Inflammatory macrophage treated with lipopolysaccharide for 1 hour (primary cell): ENCODE results near the gene SNX14.
"Not testable (repeated sequence)": the region's sequence is repeated elsewhere in the genome, so short reads cannot be mapped to it uniquely, and the experiment has no call there.

Source experiments
- DNase-seq, 2 donors: peaks; one replicate each; pipeline ENCODE4 v3.0.0-alpha.2; 2020 to 2022

The SNX14 gene, protein sequence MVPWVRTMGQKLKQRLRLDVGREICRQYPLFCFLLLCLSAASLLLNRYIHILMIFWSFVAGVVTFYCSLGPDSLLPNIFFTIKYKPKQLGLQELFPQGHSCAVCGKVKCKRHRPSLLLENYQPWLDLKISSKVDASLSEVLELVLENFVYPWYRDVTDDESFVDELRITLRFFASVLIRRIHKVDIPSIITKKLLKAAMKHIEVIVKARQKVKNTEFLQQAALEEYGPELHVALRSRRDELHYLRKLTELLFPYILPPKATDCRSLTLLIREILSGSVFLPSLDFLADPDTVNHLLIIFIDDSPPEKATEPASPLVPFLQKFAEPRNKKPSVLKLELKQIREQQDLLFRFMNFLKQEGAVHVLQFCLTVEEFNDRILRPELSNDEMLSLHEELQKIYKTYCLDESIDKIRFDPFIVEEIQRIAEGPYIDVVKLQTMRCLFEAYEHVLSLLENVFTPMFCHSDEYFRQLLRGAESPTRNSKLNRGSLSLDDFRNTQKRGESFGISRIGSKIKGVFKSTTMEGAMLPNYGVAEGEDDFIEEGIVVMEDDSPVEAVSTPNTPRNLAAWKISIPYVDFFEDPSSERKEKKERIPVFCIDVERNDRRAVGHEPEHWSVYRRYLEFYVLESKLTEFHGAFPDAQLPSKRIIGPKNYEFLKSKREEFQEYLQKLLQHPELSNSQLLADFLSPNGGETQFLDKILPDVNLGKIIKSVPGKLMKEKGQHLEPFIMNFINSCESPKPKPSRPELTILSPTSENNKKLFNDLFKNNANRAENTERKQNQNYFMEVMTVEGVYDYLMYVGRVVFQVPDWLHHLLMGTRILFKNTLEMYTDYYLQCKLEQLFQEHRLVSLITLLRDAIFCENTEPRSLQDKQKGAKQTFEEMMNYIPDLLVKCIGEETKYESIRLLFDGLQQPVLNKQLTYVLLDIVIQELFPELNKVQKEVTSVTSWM

DNA sequence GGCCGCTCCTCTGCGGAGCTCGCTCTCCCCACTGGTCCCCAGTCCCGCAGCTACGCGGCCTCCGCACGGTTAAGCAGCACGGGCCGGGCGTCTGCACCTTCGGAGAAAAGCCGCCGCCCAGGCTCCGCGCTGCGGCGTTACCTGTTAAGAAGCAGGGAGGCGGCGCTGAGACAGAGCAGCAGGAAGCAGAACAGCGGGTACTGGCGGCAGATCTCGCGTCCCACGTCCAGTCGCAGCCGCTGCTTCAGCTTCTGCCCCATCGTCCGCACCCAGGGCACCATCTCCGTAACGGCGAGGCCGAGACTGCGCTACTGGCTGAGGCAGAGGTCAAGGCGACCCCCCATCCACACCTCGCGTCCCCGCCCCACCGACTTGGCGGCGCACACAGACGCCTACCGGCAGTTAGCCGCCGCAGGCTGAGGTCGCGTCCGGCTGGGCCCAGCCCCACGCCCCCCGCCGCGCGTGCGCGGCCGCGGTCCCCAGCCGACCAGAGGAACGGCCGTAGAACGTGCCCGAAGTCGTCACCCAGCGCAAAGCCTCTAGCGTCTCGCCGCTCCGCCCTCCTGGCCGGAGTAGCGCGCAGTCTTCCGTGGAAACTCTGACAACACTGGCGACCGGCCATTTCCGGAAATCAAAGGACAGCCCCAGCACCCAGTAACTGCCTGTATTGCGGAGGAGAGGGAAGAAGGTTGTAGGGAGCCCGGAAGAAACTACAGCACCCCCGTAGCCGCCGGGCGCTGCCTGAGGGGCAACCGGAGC, at the start of gene SNX14:
SNX14 (minus strand) TSS at position 421 of the 759 bp plus-strand sequence; CDS start at position 281, 140 bp downstream.
- DNase-seq = peak; percentile 92 to 94

DNA sequence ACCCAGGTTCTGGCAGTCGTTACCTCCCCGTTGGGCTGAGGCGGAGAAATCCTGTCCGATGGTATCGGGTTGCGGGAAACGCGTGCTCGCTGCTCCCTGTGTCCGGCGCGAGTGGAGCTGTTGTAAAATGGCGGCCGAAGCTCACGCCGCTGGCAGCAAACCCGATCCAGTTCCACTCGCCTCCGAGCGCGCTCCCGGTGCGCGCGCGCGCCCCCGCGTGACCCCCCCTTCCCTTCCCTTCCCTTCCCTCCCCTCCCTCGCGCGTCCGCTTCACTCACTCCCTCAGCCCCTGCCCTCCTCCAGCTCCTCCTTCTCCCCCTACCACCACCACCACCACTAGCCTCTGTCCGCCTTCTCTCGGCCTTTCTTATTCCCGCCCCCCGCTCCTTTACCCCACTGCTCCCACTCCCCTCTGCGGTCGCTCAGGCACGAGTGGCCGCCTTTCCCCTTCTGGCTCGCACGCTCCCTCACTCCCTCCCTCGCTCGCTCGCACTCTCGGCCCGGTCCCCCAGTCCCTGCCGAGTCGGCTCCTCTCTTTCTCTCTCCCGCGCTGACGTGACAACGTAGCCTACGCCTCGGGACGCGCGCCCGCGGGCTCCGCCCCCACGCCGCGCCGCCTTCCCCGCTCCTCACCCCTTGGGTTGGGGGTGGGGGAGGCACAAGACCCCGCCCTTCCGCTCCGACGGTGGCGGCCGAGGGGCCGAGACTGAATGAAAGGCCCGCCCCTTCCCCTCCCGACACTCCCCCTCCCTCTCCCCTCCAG, 49.3 kb upstream of the SNX14 start, which contains the start of gene SYNCRIP:
SYNCRIP (minus strand) TSS at position 113 of the 763 bp plus-strand sequence. CDS start 1,447 bp downstream, outside the sequence.
- DNase-seq = peak; percentile 98

GRCh38 chr6:85641897-85642773, 48.5 kb upstream of the SNX14 start:
- peak; percentile 53 to 57 for DNase-seq

DNA sequence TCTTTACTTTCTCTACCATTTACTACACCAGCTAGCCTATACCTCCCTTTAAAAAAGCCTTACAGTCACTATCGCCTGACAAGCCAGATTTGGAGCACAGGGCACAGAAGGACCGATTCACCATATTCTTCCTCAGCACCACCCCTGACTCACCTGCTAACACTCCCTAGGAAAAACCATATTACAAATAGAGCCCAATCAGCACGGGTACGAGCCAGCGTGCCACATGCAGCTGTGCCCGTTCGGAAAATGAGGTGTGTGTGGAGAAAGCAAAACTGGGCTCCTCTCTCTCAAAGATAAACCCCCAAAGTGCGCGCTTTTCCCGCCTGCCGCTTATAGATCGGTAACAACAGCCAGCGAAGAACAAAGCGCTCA, 47.9 kb upstream of the SNX14 start:
- DNase-seq = peak in 1 of 2 donors; percentile 17

GRCh38 chr6:85640821-85641220, 47.2 kb upstream of the SNX14 start:
- DNase-seq = no peak

DNA sequence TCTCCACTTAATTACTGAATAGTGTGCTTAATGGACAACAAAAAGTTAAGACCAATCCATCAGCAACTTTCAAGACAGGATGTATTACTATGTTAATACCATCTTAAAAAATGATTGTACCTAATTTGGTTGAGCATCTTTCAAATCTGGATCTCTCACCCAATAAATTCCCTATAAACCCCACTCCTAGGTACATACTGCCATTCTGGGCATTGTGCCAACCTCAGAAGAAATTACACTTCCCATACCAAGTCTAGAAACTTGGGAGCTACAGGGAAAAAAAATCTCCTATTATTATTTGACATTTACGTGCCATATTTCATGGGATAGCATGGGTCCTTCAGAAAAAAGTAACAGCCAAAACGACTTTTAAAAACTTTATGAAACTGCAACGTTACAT, 43.9 kb upstream of the SNX14 start:
- DNase-seq = no peak

- DNase-seq = no peak
Measured at GRCh38 chr6:85632164-85632942, 38.7 kb upstream of the SNX14 start.

GRCh38 chr6:85631117-85631516, 37.5 kb upstream of the SNX14 start:
- not testable (repeated sequence) for DNase-seq

GRCh38 chr6:85628353-85628752, 34.7 kb upstream of the SNX14 start:
- DNase-seq = no peak

DNA sequence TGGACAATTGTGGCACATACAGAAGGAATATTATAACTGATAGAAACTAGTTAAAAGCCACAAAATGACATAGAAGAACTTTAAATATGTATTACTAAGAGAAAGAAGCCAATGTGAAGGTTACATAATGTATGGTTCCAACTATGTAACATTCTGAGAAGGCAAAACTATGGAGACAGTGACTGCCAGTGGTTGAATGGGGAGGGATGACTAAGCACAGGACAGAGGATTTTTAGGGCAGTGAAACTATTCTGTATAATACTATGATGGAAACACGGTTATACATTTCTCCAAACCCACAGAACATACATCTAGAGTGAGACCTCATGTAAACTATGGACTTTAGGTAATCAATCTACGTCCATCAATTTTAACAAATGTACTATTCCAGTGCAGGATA, 26.6 kb upstream of the SNX14 start:
- peak; percentile 22 to 29 for DNase-seq

- DNase-seq = no peak
Measured at GRCh38 chr6:85614780-85615179, 21.1 kb upstream of the SNX14 start.

- no peak for DNase-seq
Measured at GRCh38 chr6:85612690-85613474, 19.2 kb upstream of the SNX14 start.

DNA sequence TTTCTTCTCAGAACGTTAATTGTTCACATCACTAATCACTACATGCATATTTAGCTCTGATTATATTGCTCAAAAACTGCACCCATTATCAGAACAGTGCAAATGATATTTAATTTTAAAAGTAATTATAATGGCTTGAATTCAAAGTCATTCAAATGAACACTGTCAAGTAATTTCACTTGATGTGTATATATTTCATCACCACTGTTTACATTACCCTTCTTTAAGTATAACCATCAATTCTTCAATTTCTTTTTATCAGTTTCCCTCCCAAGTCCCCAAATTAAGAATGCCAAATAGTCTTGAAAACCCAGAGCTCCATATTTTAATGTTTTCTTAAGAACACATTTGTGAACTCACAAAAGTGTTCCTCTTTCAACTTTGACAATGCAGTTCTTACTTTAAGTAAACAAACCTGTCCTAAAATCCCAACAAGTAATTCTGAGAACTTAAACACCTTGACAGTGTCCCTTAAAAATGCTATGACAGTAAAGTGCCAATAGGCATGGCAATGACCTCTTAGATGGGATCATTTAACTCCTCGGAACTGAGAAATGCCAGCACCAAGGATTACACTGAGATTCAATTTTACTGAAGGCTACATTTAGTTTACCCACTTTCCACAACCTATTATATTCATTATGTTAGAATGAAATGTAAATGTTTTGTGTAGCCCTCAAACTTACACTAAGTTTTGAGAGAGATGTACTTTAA, 16.7 kb upstream of the SNX14 start:
- DNase-seq = no peak

GRCh38 chr6:85602100-85602499, 8.4 kb upstream of the SNX14 start:
- no peak for DNase-seq

- DNase-seq = no peak
Measured at GRCh38 chr6:85600713-85601313, 7.2 kb upstream of the SNX14 start.

GRCh38 chr6:85594197-85594930, 706 bp upstream of the SNX14 start:
- DNase-seq = peak; percentile 31

DNA sequence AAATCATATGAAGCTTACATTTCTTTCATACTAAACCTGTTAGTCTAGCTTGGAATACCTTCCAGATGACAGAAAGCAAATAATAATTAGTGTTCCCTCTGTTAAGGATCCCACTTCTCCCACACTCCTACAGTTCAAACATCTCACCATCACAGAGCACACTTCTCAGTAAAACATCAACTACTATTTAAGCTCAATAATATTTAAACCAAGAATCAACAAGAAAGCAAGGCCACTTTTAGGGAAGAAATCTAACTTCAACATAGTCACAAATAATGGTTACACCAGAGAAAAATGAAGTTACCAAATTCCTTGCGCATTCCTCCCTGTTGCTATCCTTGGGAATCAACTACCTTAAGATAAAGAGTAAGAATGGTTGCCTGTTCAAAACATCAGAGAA, 1.6 kb downstream of the SNX14 start:
- no peak for DNase-seq
